SU-DHL-6 (cell line): ENCODE results near the gene CLBA1.

ENCODE experiments used
- H2AFZ ChIP-seq: fragments of 200-600 bp; sonication (generic); 2 replicates; pipeline ENCODE4 v1.6.1; 2014; ENCODE audit warnings: low read depth, mild to moderate bottlenecking, moderate library complexity, mixed read lengths, antibody characterized with exemption, low read length; ENCODE audit not compliant: severe bottlenecking
- H3F3A ChIP-seq: fragments of 200-600 bp; shearing (Covaris generic); 2 replicates; pipeline ENCODE4 v1.6.0; 2016; ENCODE audit warnings: antibody characterized with exemption, mild to moderate bottlenecking; ENCODE audit not compliant: insufficient read depth
- H3K27ac ChIP-seq: fragments of 200-600 bp; sonication (generic); 2 replicates; pipeline ENCODE4 v1.5.1; 2016; ENCODE audit warnings: low read depth, mild to moderate bottlenecking, low read length, moderate library complexity, mixed read lengths
- H3K27me3 ChIP-seq: fragments of 200-600 bp; sonication (generic), shearing (Covaris generic); 2 replicates; pipeline ENCODE4 v1.6.0; 2014; ENCODE audit warnings: mild to moderate bottlenecking, low read length
- H3K36me3 ChIP-seq: fragments of 200-600 bp; sonication (generic); 2 replicates; pipeline ENCODE4 v1.6.1; 2014; ENCODE audit warnings: mild to moderate bottlenecking, low read length, mixed read lengths
- H3K4me2 ChIP-seq: fragments of 300-600, 200-600 bp; shearing (Covaris generic), sonication (generic); 2 replicates; pipeline ENCODE4 v1.6.0; 2014; ENCODE audit warnings: low read length, low read depth, mild to moderate bottlenecking; ENCODE audit not compliant: poor library complexity, severe bottlenecking
- H3K4me3 ChIP-seq: fragments of 200-600 bp; sonication (generic); 2 replicates; pipeline ENCODE4 v1.5.1; 2014; ENCODE audit warnings: antibody characterized with exemption, low read length, mild to moderate bottlenecking, mixed read lengths; ENCODE audit not compliant: insufficient read depth, poor library complexity, severe bottlenecking
- H3K79me2 ChIP-seq: fragments of 200-600 bp; sonication (generic); 2 replicates; pipeline ENCODE4 v1.6.1; 2014; ENCODE audit warnings: mild to moderate bottlenecking, low read length, moderate library complexity; ENCODE audit not compliant: insufficient read depth
- H3K9ac ChIP-seq: fragments of 200-600 bp; sonication (generic); 2 replicates; pipeline ENCODE4 v1.7.0; 2014; ENCODE audit warnings: mild to moderate bottlenecking, low read length
- H3K9me2 ChIP-seq: fragments of 200-600 bp; sonication (generic); replicated peaks from 2 replicates; pipeline ENCODE4 v1.6.1; 2014; ENCODE audit warnings: low read length; ENCODE audit not compliant: insufficient read depth
- H3K9me3 ChIP-seq: fragments of 200-600 bp; sonication (generic); 2 replicates; pipeline ENCODE4 v1.6.1; 2014; ENCODE audit warnings: low read length, mixed read lengths; ENCODE audit not compliant: insufficient read depth
- H4K20me1 ChIP-seq: fragments of 200-600 bp; sonication (generic); 2 replicates; pipeline ENCODE4 v1.6.1; 2014; ENCODE audit warnings: low read depth, mild to moderate bottlenecking, antibody characterized with exemption, low read length, moderate library complexity, mixed read lengths
- CTCF ChIP-seq: fragments of 200-600 bp; sonication (generic); IDR thresholded peaks from one replicate; pipeline ENCODE4 v1.5.1; 2017; ENCODE audit warnings: antibody characterized with exemption, mild to moderate bottlenecking, low read length, moderate library complexity; ENCODE audit not compliant: insufficient read depth, poor library complexity, severe bottlenecking
- EZH2phosphoT487 ChIP-seq: fragments of 200-600 bp; sonication (generic), shearing (Covaris generic); conservative IDR thresholded peaks from 2 replicates; pipeline ENCODE4 v1.6.1; 2018; ENCODE audit warnings: mild to moderate bottlenecking, antibody characterized with exemption, low read length, moderate library complexity, mixed read lengths

The CLBA1 gene

GRCh38 chr14:104939666-104940410 is 45.8 kb upstream of the CLBA1 start:
- H3K36me3 ChIP-seq: no peaks in the 10 kb centered on the region
- no peak overlapping the region for H3K27ac ChIP-seq
- no peaks in the 10 kb centered on the region for H4K20me1 ChIP-seq
- H3K27me3 ChIP-seq: no peaks in the 10 kb centered on the region
- no peaks in the 10 kb centered on the region for H3K9me3 ChIP-seq
- TF ChIP-seq EZH2phosphoT487 (no peak), CTCF (no peak)
- no peaks in the 10 kb centered on the region for H3K9me2 ChIP-seq
- no peaks in the 10 kb centered on the region for H3F3A ChIP-seq
- H3K4me3 ChIP-seq: no peak overlapping the region
- no peak overlapping the region for H3K4me2 ChIP-seq
- H3K79me2 ChIP-seq: no peaks in the 10 kb centered on the region
- no peak overlapping the region for H2AFZ ChIP-seq
- no peak overlapping the region for H3K9ac ChIP-seq

- no peak overlapping the region for H3K9ac ChIP-seq
- no peaks in the 10 kb centered on the region for H3K27me3 ChIP-seq
- no peaks in the 10 kb centered on the region for H3K36me3 ChIP-seq
- no peak overlapping the region for H3K4me2 ChIP-seq
- TF ChIP-seq CTCF (no peak), EZH2phosphoT487 (no peak)
- H3K9me3 ChIP-seq: no peaks in the 10 kb centered on the region
- no peak overlapping the region for H3K27ac ChIP-seq
- no peaks in the 10 kb centered on the region for H3K79me2 ChIP-seq
- H3K9me2 ChIP-seq: no peaks in the 10 kb centered on the region
- H3K4me3 ChIP-seq: no peak overlapping the region
- no peaks in the 10 kb centered on the region for H4K20me1 ChIP-seq
- H2AFZ ChIP-seq: no peak overlapping the region
- H3F3A ChIP-seq: no peaks in the 10 kb centered on the region
These were observed 45.0 kb upstream of the CLBA1 start for GRCh38 chr14:104940526-104941150.

GRCh38 chr14:104941508-104942365 is 43.9 kb upstream of the CLBA1 start:
- Histone ChIP-seq H3K9me3 (no peaks in the 10 kb centered on the region), H3K9ac (no peak overlapping the region), H3K9me2 (no peaks in the 10 kb centered on the region), H3K27ac (no peak overlapping the region), H3K4me2 (no peak overlapping the region), H3K27me3 (no peaks in the 10 kb centered on the region), H3K4me3 (no peak overlapping the region), H3K79me2 (no peaks in the 10 kb centered on the region), H2AFZ (no peak overlapping the region), H4K20me1 (no peaks in the 10 kb centered on the region), H3K36me3 (no peaks in the 10 kb centered on the region), H3F3A (no peaks in the 10 kb centered on the region)
- TF ChIP-seq CTCF: no peak
- TF ChIP-seq EZH2phosphoT487: no peak
